RWPE2 (cell line): Measurements from ENCODE around the gene ABCA1.

Source experiments
- ATAC-seq: fragments of 200-7000 bp; cut with Tn5 transposase; 3 replicates; pipeline ENCODE4 v1.9.1; 2021; ENCODE audit warnings: low read depth
- DNase-seq: peaks from one replicate; pipeline ENCODE4 v3.0.0-alpha.2; 2020; ENCODE audit warnings: low spot score
- H3K27ac ChIP-seq: fragments of 450-650 bp; 2 replicates; pipeline ENCODE4 v1.5.1; 2017; ENCODE audit warnings: mild to moderate bottlenecking; ENCODE audit not compliant: poor library complexity, severe bottlenecking
- H3K27me3 ChIP-seq: fragments of 250-450 bp; sonication (Bioruptor Pico); 2 replicates; pipeline ENCODE4 v1.5.1; 2021; ENCODE audit warnings: mild to moderate bottlenecking, moderate library complexity; ENCODE audit not compliant: insufficient read depth, poor library complexity, severe bottlenecking
- H3K36me3 ChIP-seq: fragments of 250-450 bp; sonication (Bioruptor Pico); 2 replicates; pipeline ENCODE4 v1.5.1; 2020; ENCODE audit warnings: low read depth, mild to moderate bottlenecking, moderate library complexity
- H3K4me1 ChIP-seq: fragments of 250-450 bp; sonication (Bioruptor Pico); 2 replicates; pipeline ENCODE4 v1.5.1; 2021; ENCODE audit warnings: mild to moderate bottlenecking, moderate library complexity; ENCODE audit not compliant: insufficient read depth, poor library complexity, severe bottlenecking
- H3K4me3 ChIP-seq: fragments of 250-450 bp; sonication (Bioruptor Pico); 2 replicates; pipeline ENCODE4 v1.5.1; 2021; ENCODE audit warnings: mild to moderate bottlenecking, moderate library complexity; ENCODE audit not compliant: severe bottlenecking
- H3K9me3 ChIP-seq: fragments of 250-450 bp; sonication (Bioruptor Pico); 2 replicates; pipeline ENCODE4 v1.5.1; 2021; ENCODE audit warnings: mild to moderate bottlenecking, moderate library complexity; ENCODE audit not compliant: severe bottlenecking
- CTCF ChIP-seq: fragments of 450-650 bp; IDR thresholded peaks from one replicate; pipeline ENCODE4 v1.5.1; 2017; ENCODE audit warnings: mild to moderate bottlenecking, moderate library complexity; ENCODE audit not compliant: poor library complexity, severe bottlenecking

Gene ABCA1

GRCh38 chr9:104850786-104851545 lies 77.0 kb downstream of the ABCA1 start:
- H3K27ac ChIP-seq: no peak overlapping the region
- H3K36me3 ChIP-seq: no peaks in the 10 kb centered on the region
- H3K4me3 ChIP-seq: no peak overlapping the region
- no peaks in the 10 kb centered on the region for H3K27me3 ChIP-seq
- DNase-seq (no peak), ATAC-seq (0 out of 3 replicates have a peak, but pooled peaks have one; percentile 19)
- no peaks in the 10 kb centered on the region for H3K9me3 ChIP-seq
- no peak for TF ChIP-seq CTCF
- peaks cover 30% of the 10 kb centered on the region for H3K4me1 ChIP-seq

- H3K36me3 ChIP-seq: no peaks in the 10 kb centered on the region
- no peaks in the 10 kb centered on the region for H3K27me3 ChIP-seq
- no peak overlapping the region for H3K4me3 ChIP-seq
- no peaks in the 10 kb centered on the region for H3K9me3 ChIP-seq
- H3K4me1 ChIP-seq: peaks cover 13% of the 10 kb centered on the region
- no peak for TF ChIP-seq CTCF
- ATAC-seq: no peak
- H3K27ac ChIP-seq: no peak overlapping the region
- DNase-seq: no peak
Observed at GRCh38 chr9:104849023-104849422, 78.9 kb downstream of the ABCA1 start.

- no peak for TF ChIP-seq CTCF
- Histone ChIP-seq H3K27ac (no peak overlapping the region), H3K4me1 (no peaks in the 10 kb centered on the region), H3K36me3 (no peaks in the 10 kb centered on the region), H3K4me3 (no peak overlapping the region), H3K27me3 (no peaks in the 10 kb centered on the region), H3K9me3 (no peaks in the 10 kb centered on the region)
- DNase-seq (no peak), ATAC-seq (no peak)
Observed at GRCh38 chr9:104844710-104845109, 83.2 kb downstream of the ABCA1 start.

- no peaks in the 10 kb centered on the region for H3K9me3 ChIP-seq
- no peaks in the 10 kb centered on the region for H3K4me1 ChIP-seq
- TF ChIP-seq CTCF: no peak
- no peaks in the 10 kb centered on the region for H3K36me3 ChIP-seq
- no peaks in the 10 kb centered on the region for H3K27me3 ChIP-seq
- DNase-seq (no peak), ATAC-seq (no peak)
- H3K4me3 ChIP-seq: no peak overlapping the region
- no peak overlapping the region for H3K27ac ChIP-seq
Observed at GRCh38 chr9:104843644-104844240, 84.2 kb downstream of the ABCA1 start.

GRCh38 chr9:104842698-104843097 lies 85.3 kb downstream of the ABCA1 start:
- Histone ChIP-seq H3K4me1 (no peaks in the 10 kb centered on the region), H3K27me3 (no peaks in the 10 kb centered on the region), H3K36me3 (no peaks in the 10 kb centered on the region), H3K27ac (no peak overlapping the region), H3K9me3 (no peaks in the 10 kb centered on the region), H3K4me3 (no peak overlapping the region)
- DNase-seq (no peak), ATAC-seq (no peak)
- no peak for TF ChIP-seq CTCF
